Fibroblast of skin of left biceps (primary cell): Measurements from ENCODE around the gene PARS2.

Experiments used
- DNase-seq, 2 experiments: peaks; one replicate each; pipeline ENCODE4 v3.0.0-alpha.2; 2013; ENCODE audit warnings: low read depth in 2 of 2

Gene PARS2

DNA sequence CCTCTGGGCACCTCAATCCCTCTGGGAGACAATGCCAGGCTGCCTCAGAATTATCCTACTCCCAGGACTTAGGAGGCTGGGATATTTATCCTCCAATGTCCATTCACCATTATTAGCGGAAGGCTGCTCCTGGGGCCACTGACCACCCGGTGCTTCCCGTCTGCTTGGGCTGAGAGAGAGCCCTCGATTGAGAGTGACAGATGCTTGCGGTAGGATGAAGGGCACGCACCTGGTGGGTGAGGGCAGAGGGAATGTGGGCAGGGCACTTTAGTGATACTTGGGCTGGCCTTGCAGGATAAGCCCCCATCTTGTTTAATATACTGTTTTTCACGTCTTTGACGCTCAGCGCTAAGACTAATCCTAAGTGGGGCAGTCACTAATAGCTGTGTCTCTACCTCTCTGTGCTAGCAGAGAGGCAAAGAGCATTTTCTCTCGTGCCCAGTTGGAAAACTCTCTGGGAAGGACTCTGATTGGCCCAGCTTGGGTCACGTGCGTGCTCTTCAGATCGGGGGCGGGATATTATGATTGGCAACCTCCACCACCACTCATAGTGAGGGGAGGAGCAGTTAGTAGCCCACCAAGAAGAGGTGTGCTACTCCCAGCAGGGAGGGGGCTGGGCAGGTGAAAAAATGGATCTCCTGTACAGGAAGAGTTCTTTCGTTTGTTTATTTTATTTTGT, 10.6 kb upstream of the PARS2 start:
- DNase-seq = no peak

DNA sequence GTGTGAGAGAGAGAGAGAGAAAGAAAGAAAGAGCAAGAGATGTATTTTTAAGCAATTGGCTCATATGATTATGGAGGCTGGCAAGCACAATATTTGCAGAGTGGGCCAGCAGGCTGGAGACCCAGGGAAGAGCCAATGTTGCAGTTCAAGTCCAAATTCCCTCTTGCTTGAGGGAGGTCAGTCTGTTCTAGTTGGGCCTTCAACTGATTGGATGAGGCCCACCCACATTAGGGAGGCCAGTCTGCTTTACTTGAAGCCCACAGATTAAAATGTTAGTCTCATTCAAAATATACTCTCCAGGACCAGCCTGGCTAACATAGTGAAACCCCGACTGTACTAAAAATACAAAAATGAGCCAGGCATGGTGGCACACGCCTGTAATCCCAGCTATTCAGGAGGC, 8.6 kb upstream of the PARS2 start:
- no peak for DNase-seq

DNA sequence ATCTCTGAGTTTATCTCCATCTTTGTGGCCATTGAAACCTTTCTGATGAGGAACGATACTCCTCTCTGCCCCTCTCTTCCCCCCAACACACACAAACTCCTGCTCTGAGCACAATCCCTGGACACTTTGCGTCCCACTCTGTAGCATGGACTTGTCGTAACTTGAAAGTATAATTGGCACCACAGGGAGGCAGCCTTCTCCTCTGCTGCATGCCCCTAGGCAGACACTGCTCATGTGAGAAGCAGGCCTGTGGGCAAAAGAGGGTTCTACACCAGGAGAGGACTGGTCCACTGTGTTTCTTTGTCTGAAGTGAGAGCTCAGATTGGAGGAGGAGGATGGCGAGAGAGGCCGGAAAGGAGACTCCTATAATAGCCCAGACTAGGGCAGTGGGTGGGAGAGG, 3.8 kb upstream of the PARS2 start:
- no peak for DNase-seq

DNA sequence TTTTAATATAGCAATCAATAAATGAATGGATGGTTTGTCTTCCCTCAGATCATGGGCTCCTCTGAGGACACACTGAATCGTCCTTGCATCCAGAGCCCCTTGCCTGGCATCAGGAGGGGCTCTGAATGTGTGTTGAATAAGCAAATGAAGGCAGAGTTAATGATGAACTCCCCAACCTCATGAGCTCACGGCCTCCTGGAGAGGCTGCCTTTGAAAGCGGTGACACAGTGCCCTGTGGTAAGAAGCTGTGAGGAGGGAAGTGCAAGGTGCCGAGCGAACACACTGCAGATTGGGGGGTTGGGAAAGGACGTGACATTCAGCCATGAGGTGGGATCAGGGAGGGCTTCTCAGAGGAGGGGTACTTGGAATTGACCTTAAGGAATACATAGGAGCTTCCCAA, 3.2 kb upstream of the PARS2 start:
- no peak for DNase-seq

DNA sequence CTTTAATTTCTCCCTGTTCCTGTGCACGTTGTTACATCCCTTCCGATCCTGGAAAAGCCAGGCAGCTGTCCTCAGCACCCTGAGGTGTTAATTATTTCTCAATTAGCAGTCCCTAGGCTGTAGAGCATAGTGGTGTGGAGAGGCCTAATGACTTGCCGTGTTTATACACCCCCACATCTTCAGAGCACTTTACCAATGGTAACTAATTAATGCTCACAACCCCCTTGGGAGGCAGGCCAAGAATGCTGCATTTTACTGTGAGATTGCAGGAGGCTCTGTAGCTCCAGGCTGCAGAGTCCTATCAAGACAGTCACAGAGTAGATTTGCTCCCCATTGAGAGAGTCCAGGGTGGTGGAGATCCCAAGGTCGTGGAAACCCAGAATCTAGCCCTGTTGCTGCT, 2.4 kb upstream of the PARS2 start:
- DNase-seq = no peak

DNA sequence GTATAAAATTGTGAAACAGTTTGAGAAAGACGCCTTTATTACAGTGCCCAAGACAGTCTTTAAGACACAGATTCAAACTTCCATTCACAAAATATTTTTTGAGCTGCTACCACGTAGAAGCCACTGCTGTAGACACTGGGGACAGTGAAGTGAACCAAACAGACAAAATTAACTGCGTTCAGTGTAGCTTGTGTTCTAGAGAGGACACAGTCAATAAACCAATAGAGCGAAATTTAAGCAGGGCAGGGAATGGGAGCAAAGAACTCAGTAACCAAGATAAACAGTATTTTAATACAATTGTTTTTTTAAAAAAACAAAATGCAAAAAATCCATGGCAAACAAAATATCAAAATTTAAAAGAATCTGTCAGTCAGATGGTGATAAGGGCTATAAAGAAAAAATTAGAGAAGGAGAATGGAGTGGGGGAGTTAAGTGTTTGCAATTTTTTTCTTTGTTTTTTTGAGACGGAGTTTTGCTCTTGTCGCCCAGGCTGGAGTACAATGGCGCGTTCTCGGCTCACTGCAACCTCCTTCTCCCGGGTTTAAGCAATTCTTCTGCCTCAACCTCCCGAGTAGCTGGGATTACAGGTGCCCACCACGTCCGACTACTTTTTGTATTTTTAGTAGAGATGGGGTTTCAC, 719 bp upstream of the PARS2 start:
- no peak for DNase-seq

DNA sequence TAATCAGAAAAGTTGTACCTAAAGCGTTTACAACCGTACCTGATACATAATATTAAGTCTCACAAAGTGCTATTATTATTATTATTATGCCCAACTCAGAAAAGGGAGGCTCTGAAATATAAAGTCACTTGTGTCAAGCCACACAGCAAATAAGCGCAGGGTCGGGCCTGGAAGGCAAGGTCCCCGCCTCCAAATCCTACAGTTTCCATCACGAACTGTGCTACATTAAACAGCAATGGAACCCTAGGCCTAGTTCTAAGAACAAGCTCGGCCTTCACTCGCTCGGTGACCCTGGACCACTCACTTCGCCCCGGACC, 549 bp downstream of the PARS2 start:
- DNase-seq = no peak

DNA sequence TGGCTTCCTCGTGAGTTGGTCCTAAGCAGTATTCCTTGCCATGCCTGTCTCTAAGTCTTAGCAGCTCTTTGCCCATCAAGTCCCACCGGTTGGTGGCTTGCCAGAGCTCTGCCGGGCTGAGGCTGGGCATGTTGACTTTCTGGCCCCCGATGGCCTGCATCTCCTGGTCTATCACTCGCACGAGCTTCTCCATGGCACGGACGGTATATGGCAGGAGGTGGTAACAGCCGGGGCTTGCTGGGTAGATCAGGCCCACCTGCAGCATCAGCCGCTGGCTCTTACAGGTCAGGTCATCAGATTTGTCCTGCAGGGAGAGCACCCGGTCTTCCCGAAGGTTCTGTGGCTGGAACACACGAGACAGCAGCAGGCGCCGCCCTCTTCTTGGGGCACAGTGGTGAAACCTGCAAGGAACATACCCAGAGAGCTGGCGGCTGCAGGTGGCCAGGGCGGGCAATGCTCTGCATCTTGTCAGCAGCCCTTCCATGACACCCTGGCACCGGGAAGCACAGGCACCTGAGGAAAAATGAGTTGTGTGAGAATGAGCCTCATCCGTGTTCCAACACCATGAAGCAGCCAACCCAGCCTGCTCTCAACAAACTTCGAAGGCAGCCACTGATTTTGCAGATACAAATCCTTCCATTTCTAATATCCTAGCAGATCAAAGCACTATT, 5.5 kb downstream of the PARS2 start:
- DNase-seq = no peak

DNA sequence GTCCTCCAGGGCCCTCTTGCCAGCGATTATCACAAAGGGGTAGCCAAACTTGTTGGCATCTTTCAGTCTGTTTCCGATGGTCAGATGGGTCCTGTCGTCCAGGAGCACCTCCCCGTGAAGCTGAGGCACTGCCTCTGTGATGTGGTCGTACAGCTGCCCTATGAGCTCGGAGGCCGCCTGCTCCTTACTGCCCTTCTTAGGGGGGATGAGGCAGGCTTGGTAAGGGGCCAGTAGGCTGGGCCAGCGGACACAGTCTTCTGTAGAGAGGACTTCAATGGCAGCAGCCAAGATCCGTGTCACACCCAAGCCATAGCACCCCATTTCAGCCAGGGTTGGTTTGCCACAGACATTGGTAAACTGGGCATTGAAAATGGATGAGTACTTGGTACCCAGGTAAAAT, 6.5 kb downstream of the PARS2 start:
- no peak for DNase-seq

DNA sequence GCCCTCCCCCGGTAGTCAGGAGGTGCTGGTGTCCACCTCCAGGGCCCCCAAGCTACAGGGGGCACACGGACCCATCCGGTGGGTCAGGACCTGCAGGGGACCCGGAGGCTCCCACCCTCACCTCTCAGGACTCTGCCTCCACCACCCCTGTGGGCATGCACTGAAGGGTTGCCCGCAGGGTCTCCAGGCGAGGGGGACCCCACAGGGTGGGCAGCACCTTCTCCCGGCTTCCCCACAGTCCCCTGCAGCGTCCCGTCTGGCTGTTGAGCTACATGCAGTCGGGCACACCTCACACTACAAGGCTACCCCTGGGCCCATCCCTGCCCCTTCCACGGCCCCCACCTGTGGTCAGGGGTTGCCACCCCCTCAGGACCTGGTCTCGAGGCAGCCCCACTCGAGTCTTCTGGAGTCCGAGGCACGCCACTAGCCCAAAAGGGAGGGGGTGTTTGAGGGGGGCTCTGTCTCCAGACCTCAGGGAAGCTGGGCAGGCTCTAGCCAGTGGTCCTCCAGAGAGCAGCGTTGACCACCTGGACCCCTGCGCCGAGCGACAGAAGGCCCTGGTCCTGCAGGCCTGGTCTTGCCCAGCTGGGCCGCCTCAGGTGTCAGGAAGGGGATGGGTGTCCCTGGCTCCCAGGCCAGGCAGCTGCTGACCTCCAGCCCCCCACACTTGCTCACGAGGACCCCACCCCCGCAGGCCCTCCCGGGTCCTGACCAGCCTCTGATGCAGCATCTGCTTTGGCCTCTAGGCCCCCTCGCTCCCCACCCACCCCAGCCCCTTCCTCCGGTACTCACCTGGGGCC, 9.6 kb downstream of the PARS2 start:
- no peak for DNase-seq

DNA sequence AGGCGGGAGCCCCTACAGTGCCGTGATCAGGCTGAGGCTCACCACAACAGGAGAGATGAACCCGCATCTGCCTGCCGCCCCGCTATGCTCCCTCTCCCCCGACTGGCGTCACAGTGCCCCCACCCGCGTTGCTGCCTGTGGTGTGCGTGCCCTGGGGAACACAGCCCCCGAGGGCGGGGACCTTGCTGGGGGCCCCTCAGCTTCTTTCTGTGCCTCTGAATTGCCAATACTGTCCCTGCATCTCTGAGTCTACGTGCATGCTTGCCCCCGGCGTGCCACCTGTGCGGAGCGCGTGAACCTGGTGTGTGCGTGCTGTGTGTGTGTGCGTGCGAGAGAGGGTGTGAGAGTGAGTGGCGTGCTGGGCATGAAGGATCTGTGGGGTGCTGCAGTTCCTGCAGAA, 10.3 kb downstream of the PARS2 start:
- no peak for DNase-seq

DNA sequence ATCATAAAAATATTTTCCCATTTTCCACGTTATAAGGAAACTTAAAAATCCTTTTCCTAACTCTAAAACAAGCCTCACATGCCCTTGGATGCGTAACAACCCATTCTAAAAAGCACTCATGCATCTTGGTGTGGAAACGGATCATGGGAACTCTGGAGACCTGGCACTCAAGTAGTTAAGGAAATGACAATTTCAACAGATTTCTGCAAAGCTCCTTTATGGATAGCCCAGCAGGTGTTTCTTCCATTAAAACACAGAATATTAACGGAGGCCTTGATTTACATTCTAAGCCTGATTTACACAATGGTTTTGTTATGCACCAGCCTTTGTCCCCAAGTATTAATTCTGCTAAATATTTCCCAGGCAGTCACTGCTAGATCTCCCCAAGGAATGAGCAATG, 12.9 kb downstream of the PARS2 start:
- DNase-seq = no peak

DNA sequence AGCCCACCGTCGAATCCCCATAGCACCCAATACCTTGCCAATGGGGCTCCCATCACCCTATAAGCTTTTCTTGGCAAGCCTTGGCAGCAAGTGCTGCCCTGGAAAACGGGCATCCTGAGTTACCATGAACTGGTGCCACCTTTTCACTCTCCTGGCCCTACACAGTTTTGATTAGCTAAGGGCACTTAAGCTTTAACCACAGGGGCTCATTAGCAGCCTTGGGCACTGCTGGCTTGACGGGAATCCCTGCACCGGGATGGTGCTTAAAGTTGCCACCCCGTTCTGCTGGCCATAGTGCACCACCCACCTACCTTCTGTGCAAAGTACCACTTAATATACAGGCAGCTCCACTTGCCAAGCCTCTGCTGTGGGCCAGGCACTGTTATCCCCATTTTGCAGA, 13.7 kb downstream of the PARS2 start:
- DNase-seq = no peak

DNA sequence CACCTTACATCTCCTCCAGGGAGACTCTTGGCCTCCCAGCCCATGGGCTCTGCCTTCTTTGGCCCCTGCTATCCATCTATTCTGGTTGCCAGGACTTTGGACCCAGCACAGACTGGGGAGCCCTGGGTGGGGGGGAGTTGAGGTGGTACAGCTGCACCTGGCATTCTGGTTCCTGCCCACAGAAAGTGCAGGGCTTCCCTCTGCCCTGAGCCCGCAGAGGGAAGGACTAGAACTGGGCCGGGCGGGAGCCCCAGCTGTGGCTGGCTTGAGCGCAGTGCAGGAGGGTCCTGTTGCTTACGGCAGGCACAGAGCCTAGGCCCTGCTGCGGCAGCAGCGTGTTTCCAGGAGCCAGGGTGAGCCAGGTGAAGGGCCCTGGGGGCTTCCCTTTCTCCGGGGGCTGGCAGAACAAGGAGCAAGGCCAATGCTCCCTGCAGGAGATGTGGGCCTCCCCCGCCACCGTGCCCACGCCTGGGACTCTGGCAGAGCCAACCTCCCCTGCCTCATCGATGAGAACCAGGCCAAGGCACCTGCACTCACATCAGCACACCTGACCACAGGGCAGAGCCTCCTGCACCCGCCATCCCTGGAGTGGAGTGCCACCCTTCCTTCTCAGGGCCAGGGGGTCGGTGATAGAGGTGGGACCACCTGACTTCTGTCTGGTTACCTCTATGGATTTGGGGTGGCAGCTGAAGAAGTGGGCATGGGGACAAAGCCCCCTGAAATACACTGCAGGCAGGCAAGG, 16.1 kb downstream of the PARS2 start:
- DNase-seq = no peak

DNA sequence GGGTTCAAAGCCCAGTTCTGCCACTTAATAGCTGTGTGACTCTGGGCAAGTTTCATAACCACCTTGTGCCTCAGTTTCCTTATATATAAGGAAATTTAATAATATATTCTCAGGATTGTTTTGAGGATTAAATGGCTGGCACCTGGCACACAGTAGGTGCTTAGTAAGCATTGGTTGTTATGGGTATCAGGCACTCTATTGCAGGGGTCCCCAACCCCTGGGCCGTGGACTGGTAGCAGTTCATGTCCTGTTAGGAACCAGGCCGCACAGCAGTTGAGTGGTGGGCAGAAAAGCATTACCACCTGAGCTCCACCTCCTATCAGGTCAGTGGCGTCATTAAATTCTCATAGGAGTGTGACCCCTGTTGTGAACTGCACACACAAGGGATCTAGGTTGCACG, 18.5 kb downstream of the PARS2 start:
- DNase-seq = no peak

DNA sequence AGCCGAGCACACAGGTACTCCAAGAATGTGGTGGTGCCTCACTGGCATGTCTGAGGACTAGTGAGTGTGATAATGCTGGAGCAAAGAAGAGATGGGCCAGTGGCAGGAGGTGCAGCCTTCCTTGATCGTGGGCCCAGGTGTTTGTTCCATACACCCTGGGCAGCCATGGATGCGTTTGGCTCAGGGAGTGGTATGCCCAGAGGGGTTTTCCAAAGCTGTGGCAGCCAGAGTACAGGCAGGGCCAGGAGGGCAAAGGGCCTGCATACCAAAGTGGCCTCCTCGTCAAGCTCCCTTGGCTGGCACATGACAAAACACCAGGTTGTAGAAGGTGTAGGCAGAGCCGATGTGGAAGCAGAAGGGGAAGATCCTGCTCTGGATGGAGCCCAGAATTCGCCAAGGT, 19.0 kb downstream of the PARS2 start:
- DNase-seq = no peak

DNA sequence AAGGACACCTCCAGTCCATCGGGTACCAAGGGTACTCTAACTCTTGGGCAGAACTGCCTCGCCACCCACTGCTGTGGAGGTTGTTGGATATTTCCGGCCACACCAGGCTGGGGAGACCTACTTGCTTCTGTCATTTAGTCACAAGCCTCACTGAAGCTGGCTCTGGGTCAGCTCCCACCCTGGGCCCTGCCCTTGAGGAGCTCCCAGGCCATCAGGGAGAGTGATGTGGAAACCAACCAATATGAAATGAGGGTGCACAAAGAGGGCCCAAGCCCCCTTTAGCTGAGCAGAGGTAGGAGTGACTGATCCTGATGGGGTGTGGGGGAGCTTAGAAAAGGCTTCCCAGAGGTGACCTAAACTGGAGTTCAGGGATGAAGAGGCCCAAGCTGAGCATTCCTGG, 19.6 kb downstream of the PARS2 start:
- DNase-seq = no peak

DNA sequence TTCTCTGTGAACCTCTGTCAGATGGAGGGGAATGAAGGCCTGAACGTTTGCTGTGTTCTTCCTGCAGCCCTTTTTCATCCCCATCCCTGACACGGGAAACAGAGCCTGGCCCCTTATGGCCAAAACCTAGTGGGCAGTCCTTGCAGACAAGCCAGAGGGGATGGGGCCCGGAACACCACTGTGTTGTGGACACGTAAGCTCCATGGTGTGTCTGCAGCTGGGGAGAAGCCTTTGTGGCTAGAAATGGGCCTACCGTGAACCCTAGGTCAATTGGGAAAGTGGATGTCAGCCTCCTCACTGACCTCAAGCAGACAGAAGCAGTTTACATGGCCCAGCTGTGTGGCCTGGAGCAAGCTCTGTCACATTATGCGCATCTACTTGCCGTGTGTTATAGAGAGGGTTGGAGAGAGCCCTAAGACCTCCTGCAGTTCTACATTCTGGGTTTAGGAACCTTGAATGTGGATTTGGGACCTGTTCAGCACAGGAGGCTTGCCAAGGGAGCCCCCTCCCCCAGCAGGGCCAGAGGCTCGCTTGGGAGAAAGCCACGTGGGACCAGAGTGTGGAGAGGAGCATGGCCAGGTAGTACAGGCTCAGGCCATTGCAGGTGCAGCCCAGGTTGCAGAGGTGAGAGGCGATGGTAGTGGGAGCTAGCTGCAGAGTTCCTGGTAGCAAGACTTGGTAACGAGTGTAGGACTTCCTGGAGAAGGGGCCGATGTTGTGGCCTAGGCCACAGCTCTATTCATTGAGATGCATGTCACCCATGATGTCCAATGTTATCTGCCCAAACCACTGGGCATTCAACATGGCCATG, 20.7 kb downstream of the PARS2 start:
- DNase-seq = no peak

DNA sequence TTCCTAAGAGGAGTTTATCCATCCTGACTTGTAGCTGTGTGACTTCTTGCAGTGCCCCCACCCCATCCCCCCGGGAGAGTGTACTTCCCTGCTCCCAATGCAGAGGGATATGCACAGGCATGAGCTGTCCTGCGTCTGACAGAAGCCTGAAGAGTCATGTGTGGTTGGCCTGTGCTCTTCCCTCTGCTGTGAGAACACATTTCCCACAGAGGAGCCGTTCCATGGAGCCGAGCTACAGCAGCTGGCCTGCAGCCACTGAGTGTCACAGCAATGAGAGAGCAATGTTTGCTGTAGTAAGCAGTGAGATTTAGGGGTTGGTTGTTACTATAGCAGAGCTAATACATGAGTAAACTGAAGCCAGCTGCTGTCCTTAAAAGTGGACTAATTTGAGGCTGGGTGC, 22.0 kb downstream of the PARS2 start:
- no peak for DNase-seq

DNA sequence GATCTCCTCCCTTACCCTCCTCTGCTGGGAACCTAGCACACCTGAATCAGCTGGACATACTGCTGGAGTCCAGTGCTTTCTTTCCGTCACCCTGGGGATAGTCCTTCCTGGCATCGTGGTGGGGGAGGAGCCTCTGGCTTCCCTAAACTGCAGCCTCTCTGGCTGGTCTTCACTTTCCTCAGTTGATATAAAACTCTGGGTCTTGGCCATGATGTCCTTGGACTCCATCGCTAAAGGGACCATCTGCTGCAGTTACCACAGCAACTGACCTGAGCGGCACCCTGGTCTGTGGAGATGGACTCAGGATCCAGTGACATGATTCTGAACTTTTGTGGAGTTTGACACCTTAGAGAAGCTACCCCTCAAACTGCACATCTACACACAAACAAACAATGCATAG, 22.8 kb downstream of the PARS2 start:
- DNase-seq = no peak

DNA sequence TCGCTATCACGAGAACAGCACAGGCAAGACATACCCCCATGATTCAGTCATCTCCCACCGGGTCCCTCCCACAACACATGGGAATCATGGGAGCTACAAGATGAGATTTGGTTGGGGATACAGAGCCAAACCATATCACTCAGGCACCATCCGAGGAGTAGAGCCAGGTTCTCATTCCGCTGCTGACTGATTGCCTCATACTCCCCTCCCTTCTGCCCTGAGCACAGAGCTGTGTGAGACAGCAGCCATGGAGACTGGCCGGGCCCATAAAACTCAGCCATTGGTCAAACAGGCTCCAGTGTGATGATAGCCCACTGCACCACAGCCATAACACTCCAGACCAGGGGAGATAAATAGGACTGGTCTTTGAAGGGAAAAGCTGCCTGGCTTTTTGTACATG, 26.1 kb downstream of the PARS2 start:
- no peak for DNase-seq
